ENCODE data around the gene BNC2. TPM values are rescaled to one million over a fixed set of nuclear protein-coding genes. Genes with fewer than 3 reads are reported as not detected.

Gene BNC2
- total and polyA plus RNA-seq, 7 donors, result 0.23 to 205 (median 117) TPM

- intact Hi-C loops (cut with DNase I), result no loop called here
- WGBS, 2 donors, result 92 to 97% methylated on average over 1 of the region's 1 CpG
- DNase-seq, result no peak
- TF ChIP-seq POLR2A (IDR thresholded peaks at IDR 0.05), result no peak
- no peak for TF ChIP-seq CTCF (IDR thresholded peaks at IDR 0.05)
- no peak for TF ChIP-seq EP300 (IDR thresholded peaks at IDR 0.05)
- TF ChIP-seq POLR2AphosphoS5 (IDR thresholded peaks at IDR 0.05), result no peak
- H3K9me3 ChIP-seq, result no peaks in the 10 kb centered on the region
- H3K4me1 ChIP-seq, result peaks cover 0 to 54% (median 16%) of the 10 kb centered on the region in 4 donors
- H3K27me3 ChIP-seq, result no peaks in the 10 kb centered on the region
- H3K4me3 ChIP-seq, result no peak overlapping the region
- no peaks in the 10 kb centered on the region for H3K36me3 ChIP-seq
- H3K27ac ChIP-seq, result no peak overlapping the region
Observed at GRCh38 chr9:16612627-16613026, 257.8 kb downstream of the BNC2 start.

GRCh38 chr9:16611983-16612382 is 258.5 kb downstream of the BNC2 start:
- WGBS, 2 donors, result 64 to 69% methylated on average over 2 of the region's 2 CpGs

DNA sequence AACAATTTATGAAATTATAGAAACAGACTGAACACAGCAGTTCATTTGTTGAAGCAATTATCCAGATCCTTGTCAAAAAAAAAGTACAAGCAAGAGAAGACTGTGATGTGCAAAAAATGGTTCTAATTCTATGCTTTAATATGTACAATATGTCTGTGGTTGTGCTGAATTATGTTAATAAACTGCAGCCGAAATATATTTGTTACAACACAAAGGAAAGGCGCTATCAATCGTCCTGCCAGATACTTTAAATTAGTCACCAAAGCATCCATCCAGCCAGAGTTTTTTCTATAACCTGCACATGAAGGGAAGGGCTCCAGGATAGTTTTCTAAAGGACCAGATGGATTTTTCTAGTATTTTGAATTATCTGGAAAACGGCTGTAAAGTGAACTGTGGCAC is 259.5 kb downstream of the BNC2 start:
- no peak for DNase-seq
- intact Hi-C loops (cut with DNase I), result no loop called here
- H3K9me3 ChIP-seq, result no peaks in the 10 kb centered on the region
- no peak overlapping the region for H3K27ac ChIP-seq
- TF ChIP-seq POLR2A (IDR thresholded peaks at IDR 0.05) (no peak), CTCF (IDR thresholded peaks at IDR 0.05) (no peak), EP300 (IDR thresholded peaks at IDR 0.05) (no peak), POLR2AphosphoS5 (IDR thresholded peaks at IDR 0.05) (no peak)
- H3K27me3 ChIP-seq, result no peaks in the 10 kb centered on the region
- H3K4me3 ChIP-seq, result no peak overlapping the region
- peaks cover 0 to 63% (median 16%) of the 10 kb centered on the region in 4 donors for H3K4me1 ChIP-seq
- WGBS, 2 donors, result 65% methylated on average over 4 of the region's 4 CpGs
- no peaks in the 10 kb centered on the region for H3K36me3 ChIP-seq

More at GRCh38 chr9:16611983-16612382, 258.5 kb downstream of the BNC2 start:
- no peak for DNase-seq
- no peaks in the 10 kb centered on the region for H3K27me3 ChIP-seq
- H3K27ac ChIP-seq, result no peak overlapping the region
- TF ChIP-seq POLR2AphosphoS5 (IDR thresholded peaks at IDR 0.05) (no peak), EP300 (IDR thresholded peaks at IDR 0.05) (no peak), CTCF (IDR thresholded peaks at IDR 0.05) (no peak), POLR2A (IDR thresholded peaks at IDR 0.05) (no peak)
- intact Hi-C loops (cut with DNase I), result no loop called here
- H3K4me3 ChIP-seq, result no peak overlapping the region
- H3K9me3 ChIP-seq, result no peaks in the 10 kb centered on the region
- H3K4me1 ChIP-seq, result peaks cover 0 to 60% (median 16%) of the 10 kb centered on the region in 4 donors
- no peaks in the 10 kb centered on the region for H3K36me3 ChIP-seq

- intact Hi-C loops (cut with DNase I), result no loop called here
- no peak overlapping the region for H3K27ac ChIP-seq
- TF ChIP-seq EP300 (IDR thresholded peaks at IDR 0.05), result no peak
- DNase-seq, result no peak
- H3K27me3 ChIP-seq, result no peaks in the 10 kb centered on the region
- peaks cover 0 to 67% (median 20%) of the 10 kb centered on the region in 4 donors for H3K4me1 ChIP-seq
- H3K36me3 ChIP-seq, result no peaks in the 10 kb centered on the region
- H3K4me3 ChIP-seq, result no peak overlapping the region
- H3K9me3 ChIP-seq, result no peaks in the 10 kb centered on the region
- 61% methylated on average over 3 of the region's 3 CpGs for WGBS, 2 donors
Observed at GRCh38 chr9:16610538-16610937, 259.9 kb downstream of the BNC2 start.

- H3K27ac ChIP-seq, result no peak overlapping the region
- intact Hi-C loops (cut with DNase I), result no loop called here
- H3K4me1 ChIP-seq, result peaks cover 0 to 72% (median 30%) of the 10 kb centered on the region in 4 donors
- H3K27me3 ChIP-seq, result no peaks in the 10 kb centered on the region
- H3K9me3 ChIP-seq, result no peaks in the 10 kb centered on the region
- WGBS, 2 donors, result 95 to 98% methylated on average over 2 of the region's 2 CpGs
- TF ChIP-seq POLR2AphosphoS5 (IDR thresholded peaks at IDR 0.05) (no peak), CTCF (IDR thresholded peaks at IDR 0.05) (no peak), POLR2A (IDR thresholded peaks at IDR 0.05) (no peak), EP300 (IDR thresholded peaks at IDR 0.05) (no peak)
- H3K4me3 ChIP-seq, result no peak overlapping the region
- H3K36me3 ChIP-seq, result no peaks in the 10 kb centered on the region
- no peak for DNase-seq
Observed at GRCh38 chr9:16608906-16609305, 261.6 kb downstream of the BNC2 start.
